Peyer's patch (tissue), 4 donors: ENCODE results near the gene TSR1.

ENCODE experiments used
- POLR2A ChIP-seq, 2 donors: fragments of 450-650 bp; IDR thresholded peaks; one replicate each; pipeline ENCODE4 v1.5.1; 2017; ENCODE audit warnings: antibody characterized with exemption in 2 of 2, mild to moderate bottlenecking in 2 of 2, moderate library complexity in 2 of 2
- TF ChIP-seq, protein P1 (sequence below), 6 experiments: fragments of 450-650 bp in 4 of 6; fragments of 200-600 bp in 2 of 6; sonication (generic) in 1 of 6; IDR thresholded peaks; one replicate each; pipeline ENCODE4 v1.5.1; 2017 to 2019; ENCODE audit warnings: antibody characterized with exemption in 6 of 6, mild to moderate bottlenecking in 3 of 6, moderate library complexity in 1 of 6

DNA sequence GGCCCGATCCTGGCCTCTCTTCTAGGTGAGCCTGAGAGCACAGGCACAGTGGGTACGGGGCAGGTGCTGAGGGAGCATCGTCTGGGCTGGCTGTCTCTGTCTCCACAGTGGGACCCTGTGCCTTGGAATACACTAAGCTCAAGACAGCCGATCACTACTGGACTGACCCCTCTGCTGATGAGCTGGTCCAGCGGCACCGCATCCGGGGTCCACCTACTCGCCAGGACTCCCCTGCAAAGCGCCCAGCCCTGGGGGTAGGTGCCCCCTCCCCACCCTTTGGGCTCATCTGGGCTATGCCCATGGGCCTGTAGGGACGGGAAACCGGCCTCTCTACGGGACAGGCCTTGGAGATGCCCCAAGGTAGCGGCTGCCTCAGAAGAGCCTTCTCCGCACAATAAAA, 26.6 kb upstream of the TSR1 start:
- TF ChIP-seq, protein P1, sequence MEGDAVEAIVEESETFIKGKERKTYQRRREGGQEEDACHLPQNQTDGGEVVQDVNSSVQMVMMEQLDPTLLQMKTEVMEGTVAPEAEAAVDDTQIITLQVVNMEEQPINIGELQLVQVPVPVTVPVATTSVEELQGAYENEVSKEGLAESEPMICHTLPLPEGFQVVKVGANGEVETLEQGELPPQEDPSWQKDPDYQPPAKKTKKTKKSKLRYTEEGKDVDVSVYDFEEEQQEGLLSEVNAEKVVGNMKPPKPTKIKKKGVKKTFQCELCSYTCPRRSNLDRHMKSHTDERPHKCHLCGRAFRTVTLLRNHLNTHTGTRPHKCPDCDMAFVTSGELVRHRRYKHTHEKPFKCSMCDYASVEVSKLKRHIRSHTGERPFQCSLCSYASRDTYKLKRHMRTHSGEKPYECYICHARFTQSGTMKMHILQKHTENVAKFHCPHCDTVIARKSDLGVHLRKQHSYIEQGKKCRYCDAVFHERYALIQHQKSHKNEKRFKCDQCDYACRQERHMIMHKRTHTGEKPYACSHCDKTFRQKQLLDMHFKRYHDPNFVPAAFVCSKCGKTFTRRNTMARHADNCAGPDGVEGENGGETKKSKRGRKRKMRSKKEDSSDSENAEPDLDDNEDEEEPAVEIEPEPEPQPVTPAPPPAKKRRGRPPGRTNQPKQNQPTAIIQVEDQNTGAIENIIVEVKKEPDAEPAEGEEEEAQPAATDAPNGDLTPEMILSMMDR (IDR thresholded peaks at IDR 0.05): no peak
- no peak for TF ChIP-seq POLR2A (IDR thresholded peaks at IDR 0.05)
